HFFc6 (cell line): ENCODE results near the gene NOB1. TPM values are rescaled to one million over a fixed set of nuclear protein-coding genes. Genes with fewer than 3 reads are reported as not detected.

Experiments
- DNase-seq: peaks from one replicate; pipeline ENCODE4 v3.0.0-alpha.2; 2018
- H3K27ac Mint-ChIP-seq: 2 replicates; pipeline ENCODE4 v1.8.0; 2020; ENCODE audit warnings: mild to moderate bottlenecking, mixed read lengths
- H3K27me3 Mint-ChIP-seq: 2 replicates; pipeline ENCODE4 v1.8.0; 2021; ENCODE audit warnings: mild to moderate bottlenecking, moderate library complexity, mixed read lengths; ENCODE audit not compliant: insufficient read depth
- H3K36me3 Mint-ChIP-seq: 2 replicates; pipeline ENCODE4 v1.8.0; 2021; ENCODE audit warnings: low read depth, mixed read lengths
- H3K4me1 Mint-ChIP-seq: 2 replicates; pipeline ENCODE4 v1.8.0; 2020; ENCODE audit warnings: low read depth, mixed read lengths
- H3K4me3 Mint-ChIP-seq: 2 replicates; pipeline ENCODE4 v1.8.0; 2020; ENCODE audit warnings: mild to moderate bottlenecking, moderate library complexity, mixed read lengths
- H3K9me3 Mint-ChIP-seq: 2 replicates; pipeline ENCODE4 v1.8.0; 2020; ENCODE audit warnings: mild to moderate bottlenecking, mixed read lengths
- total RNA-seq, 6 experiments: library from RNA; stranded (reverse); fragmentation: NEBNext Ultra II Directional; extraction: Animal tissue kit (Norgen Biotek cat#: 25700); gene quantifications; 2 replicates in 1 of 6; 3 replicates in 5 of 6; pipeline ENCODE4 v1.2.3, GENCODE V29; 2021
- TF ChIP-seq, protein P1 (sequence below): fragments of 200-600 bp; sonication (generic); IDR thresholded peaks from 2 replicates; pipeline ENCODE4 v1.5.0; 2021; ENCODE audit warnings: antibody characterized with exemption, mild to moderate bottlenecking

Gene NOB1
- total RNA-seq, 6 experiments from 2014 or later, result 52.3 to 59.3 (median 55.2) TPM

DNA sequence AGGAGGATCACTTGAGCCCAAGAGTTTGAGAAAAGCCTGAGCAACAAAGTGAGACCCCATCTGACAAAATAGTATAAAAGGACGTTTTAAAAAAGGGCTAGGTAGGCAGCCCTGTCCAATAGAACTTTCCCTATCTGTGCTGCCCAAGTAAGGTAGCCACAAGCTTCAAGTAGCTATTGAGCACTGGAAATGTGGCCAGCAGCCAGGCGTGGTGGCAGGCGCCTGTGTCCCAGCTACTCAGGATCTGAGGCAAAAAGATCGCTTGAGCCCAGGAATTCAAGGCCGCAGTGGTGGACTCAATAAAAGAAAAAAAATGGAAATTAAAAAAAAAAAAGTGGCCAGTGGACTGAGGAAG, 26.8 kb downstream of the NOB1 start:
- no peak for DNase-seq

DNA sequence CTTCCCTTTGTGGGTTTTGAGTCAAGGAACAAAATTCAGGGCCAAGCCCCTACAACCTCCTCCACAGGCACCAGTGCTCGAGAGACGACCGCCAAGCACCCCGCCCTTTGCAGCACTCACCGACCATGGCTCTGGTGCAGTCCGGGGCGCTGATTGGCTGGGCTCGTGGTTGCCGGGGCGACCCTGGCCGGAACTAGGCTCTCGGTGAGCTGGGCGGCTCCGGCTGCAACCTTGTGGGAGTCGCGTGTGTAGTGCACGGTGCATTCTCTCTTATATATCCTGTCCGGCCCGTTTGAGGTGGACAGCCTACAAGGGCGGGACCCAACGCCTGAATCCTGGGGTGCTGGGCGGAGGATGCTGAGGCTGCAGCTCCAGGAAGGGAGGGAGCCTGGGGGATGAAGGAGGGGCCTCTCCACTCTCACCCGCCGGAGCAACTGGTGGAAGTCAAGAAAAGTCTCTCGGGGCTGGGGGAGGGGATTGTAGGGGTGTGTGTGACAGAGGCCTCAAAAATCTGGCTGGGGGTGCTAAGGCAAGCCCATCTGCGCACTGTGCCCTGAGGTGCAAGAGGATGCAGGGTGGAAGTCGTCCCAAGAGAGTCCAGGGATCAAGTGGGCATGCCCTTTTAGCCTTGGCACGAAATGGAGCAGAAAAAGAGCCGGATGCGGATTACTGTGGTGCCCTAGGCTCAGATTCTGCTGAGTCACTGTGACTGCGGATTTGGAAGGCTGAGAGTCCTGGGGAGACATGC, 28.2 kb downstream of the NOB1 start, which contains the start of gene NQO1:
Gene NQO1 (minus strand): TSS at position 248 of the 748 bp plus-strand sequence. CDS start 121 bp downstream, at position 127.
- peaks cover 52% of the 10 kb centered on the region for H3K27me3 Mint-ChIP-seq
- H3K36me3 Mint-ChIP-seq, result peaks cover 49% of the 10 kb centered on the region
- H3K9me3 Mint-ChIP-seq, result peaks cover 35% of the 10 kb centered on the region
- TF ChIP-seq, protein P1, sequence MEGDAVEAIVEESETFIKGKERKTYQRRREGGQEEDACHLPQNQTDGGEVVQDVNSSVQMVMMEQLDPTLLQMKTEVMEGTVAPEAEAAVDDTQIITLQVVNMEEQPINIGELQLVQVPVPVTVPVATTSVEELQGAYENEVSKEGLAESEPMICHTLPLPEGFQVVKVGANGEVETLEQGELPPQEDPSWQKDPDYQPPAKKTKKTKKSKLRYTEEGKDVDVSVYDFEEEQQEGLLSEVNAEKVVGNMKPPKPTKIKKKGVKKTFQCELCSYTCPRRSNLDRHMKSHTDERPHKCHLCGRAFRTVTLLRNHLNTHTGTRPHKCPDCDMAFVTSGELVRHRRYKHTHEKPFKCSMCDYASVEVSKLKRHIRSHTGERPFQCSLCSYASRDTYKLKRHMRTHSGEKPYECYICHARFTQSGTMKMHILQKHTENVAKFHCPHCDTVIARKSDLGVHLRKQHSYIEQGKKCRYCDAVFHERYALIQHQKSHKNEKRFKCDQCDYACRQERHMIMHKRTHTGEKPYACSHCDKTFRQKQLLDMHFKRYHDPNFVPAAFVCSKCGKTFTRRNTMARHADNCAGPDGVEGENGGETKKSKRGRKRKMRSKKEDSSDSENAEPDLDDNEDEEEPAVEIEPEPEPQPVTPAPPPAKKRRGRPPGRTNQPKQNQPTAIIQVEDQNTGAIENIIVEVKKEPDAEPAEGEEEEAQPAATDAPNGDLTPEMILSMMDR, result no peak
- H3K27ac Mint-ChIP-seq, result peak within 1 kb of the TSS; percentile 100
- peaks cover 52% of the 10 kb centered on the region for H3K4me1 Mint-ChIP-seq
- peak within 1 kb of the TSS; percentile 89 for H3K4me3 Mint-ChIP-seq
- peak; percentile 98 for DNase-seq

More for the DNA sequence above, 26.8 kb downstream of the NOB1 start:
- peaks cover 40% of the 10 kb centered on the region for H3K36me3 Mint-ChIP-seq
- peak overlapping the region; percentile 52; the same call in 1 of the 2 replicates for H3K4me3 Mint-ChIP-seq
- peaks cover 49% of the 10 kb centered on the region for H3K27me3 Mint-ChIP-seq
- H3K4me1 Mint-ChIP-seq, result peaks cover 48% of the 10 kb centered on the region
- H3K9me3 Mint-ChIP-seq, result peaks cover 35% of the 10 kb centered on the region
- H3K27ac Mint-ChIP-seq, result peak overlapping the region; percentile 100
- TF ChIP-seq, protein P1, result no peak

DNA sequence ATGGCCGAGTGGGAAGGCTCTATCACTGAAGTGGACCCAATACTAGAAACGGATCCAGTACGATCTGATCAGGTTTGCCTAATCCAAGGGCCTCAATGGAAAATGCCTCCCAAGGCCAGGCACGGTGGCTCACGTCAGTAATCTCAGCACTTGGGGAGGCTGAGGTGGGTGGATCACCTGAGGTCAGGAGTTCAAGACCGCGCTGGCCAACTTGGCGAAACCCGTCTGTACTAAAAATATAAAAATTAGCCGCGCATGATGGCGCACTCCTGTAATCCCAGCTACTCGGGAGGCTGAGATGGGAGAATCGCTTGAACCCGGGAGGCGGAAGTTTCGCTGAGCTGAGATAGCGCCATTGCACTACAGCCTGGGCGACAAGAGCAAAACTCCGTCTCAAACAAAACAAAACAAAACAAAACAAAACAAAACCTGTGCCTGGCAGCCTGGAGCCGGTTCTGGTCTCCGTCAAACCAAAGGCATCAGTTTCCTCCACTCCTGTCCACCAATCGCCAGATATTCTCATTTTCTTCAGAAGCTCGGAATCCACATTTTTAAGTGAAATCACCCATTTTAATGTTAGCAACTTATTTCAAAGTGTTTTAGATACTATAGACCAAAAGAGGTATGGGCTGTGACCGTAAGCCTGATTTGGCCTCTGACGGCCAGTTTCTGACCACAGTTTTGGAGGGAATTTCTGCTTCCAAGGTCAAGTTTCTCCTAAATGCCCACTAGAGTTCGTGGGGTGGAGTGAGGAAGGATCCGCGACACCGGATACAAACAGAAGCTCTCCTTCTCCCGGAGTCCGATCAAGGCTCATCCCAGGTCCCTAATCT, 29.0 kb downstream of the NOB1 start:
- TF ChIP-seq, protein P1, result no peak
- Mint-ChIP-seq H3K27ac (peak overlapping the region; percentile 100), H3K9me3 (peaks cover 40% of the 10 kb centered on the region), H3K27me3 (peaks cover 60% of the 10 kb centered on the region), H3K36me3 (peaks cover 57% of the 10 kb centered on the region), H3K4me1 (peaks cover 57% of the 10 kb centered on the region), H3K4me3 (peak overlapping the region; percentile 89)
- DNase-seq, result no peak

DNA sequence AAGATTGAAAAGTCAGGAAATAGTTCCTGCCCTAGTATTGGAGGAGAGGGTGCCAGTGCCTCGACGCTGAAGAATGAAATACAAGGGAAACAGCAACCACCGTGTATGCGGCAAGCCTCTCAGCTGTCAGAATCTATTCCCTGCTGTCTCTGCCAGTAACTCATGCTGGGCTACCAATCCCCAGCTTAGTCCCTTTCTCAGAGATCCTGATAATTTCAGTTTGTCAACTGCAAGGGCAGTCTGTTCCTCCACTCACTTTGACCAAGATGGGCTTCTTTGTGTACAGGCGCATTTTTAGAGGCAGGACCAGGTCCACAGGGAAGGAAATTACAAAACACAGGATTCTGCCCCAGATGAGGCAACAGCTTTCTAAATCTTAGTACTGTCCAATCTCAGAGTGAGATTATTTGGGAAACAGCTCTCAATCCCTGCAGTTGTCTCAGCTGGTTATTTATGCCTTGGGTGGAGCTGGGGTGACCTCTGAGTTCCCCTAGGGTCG, 29.7 kb downstream of the NOB1 start:
- H3K36me3 Mint-ChIP-seq, result peaks cover 61% of the 10 kb centered on the region
- peaks cover 57% of the 10 kb centered on the region for H3K4me1 Mint-ChIP-seq
- peaks cover 60% of the 10 kb centered on the region for H3K27me3 Mint-ChIP-seq

DNA sequence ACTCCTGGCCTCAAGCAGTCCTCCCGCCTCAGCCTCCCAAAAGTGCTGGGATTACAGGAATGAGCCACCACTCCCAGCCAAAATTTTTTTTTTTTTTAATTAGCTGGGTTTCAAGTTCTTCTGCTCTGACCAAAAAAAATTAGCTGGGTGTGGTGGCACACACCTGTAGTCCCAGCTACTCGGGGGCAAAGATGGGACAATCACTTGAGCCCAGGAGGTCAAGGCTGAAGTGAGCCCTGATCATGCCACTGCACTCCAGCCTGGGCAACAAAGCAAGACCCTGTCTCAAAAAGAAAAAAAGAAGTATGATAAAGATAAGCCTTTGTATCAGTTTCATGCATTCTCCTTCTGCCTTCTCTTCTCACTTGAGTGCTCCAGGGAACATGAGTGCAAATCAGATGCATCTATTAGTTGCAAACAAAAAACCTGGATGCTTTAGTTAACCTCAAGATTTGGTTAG, 30.3 kb downstream of the NOB1 start:
- Mint-ChIP-seq H3K9me3 (peaks cover 36% of the 10 kb centered on the region), H3K27me3 (peaks cover 58% of the 10 kb centered on the region), H3K36me3 (peaks cover 57% of the 10 kb centered on the region), H3K27ac (peak overlapping the region; percentile 100), H3K4me3 (peak overlapping the region; percentile 89), H3K4me1 (peaks cover 57% of the 10 kb centered on the region)
- TF ChIP-seq, protein P1, result no peak
- DNase-seq, result no peak

More for the DNA sequence above, 29.7 kb downstream of the NOB1 start:
- TF ChIP-seq, protein P1, result no peak
- Mint-ChIP-seq H3K27ac (peak overlapping the region; percentile 100), H3K9me3 (peaks cover 40% of the 10 kb centered on the region), H3K4me3 (peak overlapping the region; percentile 89)
- no peak for DNase-seq
